GM21381 (cell line): Measurements from ENCODE around the gene LEF1.

Experiments used
- ATAC-seq: cut with Tn5 transposase; IDR thresholded peaks from one replicate; pipeline ENCODE4 v1.9.1; 2021; ENCODE audit warnings: mild to moderate bottlenecking, moderate library complexity; ENCODE audit not compliant: unreplicated experiment

LEF1 gene

GRCh38 chr4:108180513-108180912, 11.8 kb upstream of the LEF1 start:
- ATAC-seq = no peak

DNA sequence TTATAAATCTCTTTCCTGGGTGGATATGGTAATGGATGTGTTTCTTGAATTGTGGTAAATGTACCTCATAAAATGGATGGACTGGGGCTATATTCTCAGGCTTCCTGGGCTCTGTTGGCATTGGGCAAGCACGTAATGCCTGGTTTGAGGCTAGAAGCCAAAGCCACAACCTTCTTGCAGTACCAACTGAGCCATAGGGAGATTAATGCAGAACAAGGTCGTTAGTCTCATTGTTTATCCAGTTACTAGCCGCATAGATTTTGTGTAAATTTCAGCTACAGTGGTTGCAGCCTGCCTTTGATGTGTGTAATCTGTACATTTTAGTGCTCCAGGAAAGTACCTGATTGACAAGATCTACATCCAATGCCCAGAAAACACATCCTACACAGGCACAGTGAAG, 7.2 kb upstream of the LEF1 start:
- ATAC-seq = no peak

- ATAC-seq = no peak
Measured at GRCh38 chr4:108174856-108175255, 6.1 kb upstream of the LEF1 start.

GRCh38 chr4:108173599-108174057, 4.9 kb upstream of the LEF1 start:
- ATAC-seq = no peak

GRCh38 chr4:108172753-108173598, 4.2 kb upstream of the LEF1 start:
- ATAC-seq = peak; percentile 50

DNA sequence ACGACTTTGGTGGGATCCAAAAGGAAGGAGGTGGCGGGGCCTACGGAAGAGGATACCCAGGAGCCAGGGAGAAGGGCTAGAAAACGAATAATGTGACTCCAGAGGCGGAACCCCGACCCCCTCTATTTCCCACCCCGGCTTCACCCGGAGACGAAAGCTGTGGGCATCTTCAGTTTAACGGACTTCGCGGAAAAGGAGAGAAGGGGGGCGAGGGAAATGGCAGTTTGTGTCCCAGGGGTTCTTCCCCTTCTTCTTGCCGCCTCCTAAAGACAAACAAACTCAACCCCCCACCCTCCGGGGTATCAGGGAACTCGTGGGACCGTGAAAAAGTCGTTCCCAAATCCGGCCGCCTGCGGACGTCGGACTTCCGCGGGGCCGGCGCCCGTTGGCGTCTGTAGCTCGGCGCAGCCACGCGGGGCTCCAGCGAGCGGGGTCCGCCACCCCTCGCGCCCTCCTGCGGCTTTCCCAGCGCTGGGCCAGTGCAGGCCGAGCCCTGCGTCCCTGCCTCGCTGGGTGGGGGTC, 3.6 kb upstream of the LEF1 start:
- ATAC-seq = peak; percentile 26

GRCh38 chr4:108171339-108172230, 2.9 kb upstream of the LEF1 start:
- no peak for ATAC-seq

- no peak for ATAC-seq
Measured at GRCh38 chr4:108170631-108171338, 2.1 kb upstream of the LEF1 start.

DNA sequence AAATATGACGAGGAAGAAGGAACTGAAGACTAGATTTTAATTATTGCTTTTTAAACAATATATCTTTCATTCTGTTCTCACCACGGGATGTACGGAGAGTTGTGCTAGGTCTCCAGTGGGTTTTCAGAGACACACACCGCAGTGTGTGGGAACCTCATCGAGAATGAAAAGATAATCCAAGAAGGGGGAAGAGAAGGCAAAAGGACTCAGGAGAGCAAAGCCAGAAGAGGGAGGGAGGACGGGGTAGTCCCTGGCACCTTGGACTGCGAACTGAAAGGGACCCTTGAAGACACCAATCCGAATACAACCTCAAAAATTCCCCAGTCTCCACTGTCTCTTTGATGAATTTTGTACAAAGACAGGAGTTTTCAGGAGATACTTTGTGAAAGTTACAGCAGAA, 932 bp upstream of the LEF1 start:
- no peak for ATAC-seq

GRCh38 chr4:108168160-108168670, 517 bp downstream of the LEF1 start:
- no peak for ATAC-seq

GRCh38 chr4:108166441-108167315, 2.1 kb downstream of the LEF1 start:
- no peak for ATAC-seq

- no peak for ATAC-seq
Measured at GRCh38 chr4:108166038-108166437, 2.7 kb downstream of the LEF1 start.

DNA sequence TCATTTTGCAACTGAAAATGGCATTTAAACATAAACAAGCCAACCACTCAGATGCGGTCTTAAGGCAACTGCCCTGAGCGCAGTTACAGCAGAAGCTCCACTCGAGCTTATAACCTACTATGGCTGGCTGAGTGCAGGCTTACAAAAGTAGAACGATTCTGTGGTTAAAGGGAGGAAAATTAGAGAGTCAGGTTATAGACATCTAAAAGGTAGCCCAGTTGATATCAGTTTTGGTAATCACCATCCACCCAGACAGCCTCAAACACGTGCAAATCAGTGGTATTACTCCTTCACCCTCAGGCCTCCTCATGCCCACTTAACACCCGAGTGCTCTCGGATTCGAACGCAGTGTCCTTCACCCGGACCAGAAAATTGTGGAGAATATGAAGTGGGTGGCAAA, 3.1 kb downstream of the LEF1 start:
- no peak for ATAC-seq

- ATAC-seq = no peak
Measured at GRCh38 chr4:108163351-108163750, 5.4 kb downstream of the LEF1 start.

GRCh38 chr4:108160741-108161352, 7.9 kb downstream of the LEF1 start:
- ATAC-seq = no peak

GRCh38 chr4:108159845-108160244, 8.9 kb downstream of the LEF1 start:
- ATAC-seq = no peak

DNA sequence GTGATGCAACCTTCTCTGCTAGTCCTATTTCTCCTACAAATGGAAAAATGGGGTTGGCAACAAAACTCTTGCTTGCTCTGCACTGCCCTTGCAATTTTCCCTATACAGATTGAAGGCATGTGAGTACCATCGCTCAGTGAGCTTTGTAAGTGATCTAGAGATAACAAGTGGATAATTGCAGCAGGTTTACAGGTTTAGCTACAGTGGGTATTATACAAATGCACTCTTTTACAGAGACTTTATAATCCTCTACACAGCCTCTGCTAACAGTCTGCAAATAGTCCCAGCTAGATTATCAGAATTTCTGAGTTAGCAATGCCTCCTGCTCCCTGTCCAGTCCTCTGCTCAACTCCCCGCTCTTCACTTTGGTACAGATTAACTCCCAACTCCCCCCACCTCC, 11.1 kb downstream of the LEF1 start:
- ATAC-seq = no peak

GRCh38 chr4:108156391-108156790, 12.3 kb downstream of the LEF1 start:
- ATAC-seq = no peak

DNA sequence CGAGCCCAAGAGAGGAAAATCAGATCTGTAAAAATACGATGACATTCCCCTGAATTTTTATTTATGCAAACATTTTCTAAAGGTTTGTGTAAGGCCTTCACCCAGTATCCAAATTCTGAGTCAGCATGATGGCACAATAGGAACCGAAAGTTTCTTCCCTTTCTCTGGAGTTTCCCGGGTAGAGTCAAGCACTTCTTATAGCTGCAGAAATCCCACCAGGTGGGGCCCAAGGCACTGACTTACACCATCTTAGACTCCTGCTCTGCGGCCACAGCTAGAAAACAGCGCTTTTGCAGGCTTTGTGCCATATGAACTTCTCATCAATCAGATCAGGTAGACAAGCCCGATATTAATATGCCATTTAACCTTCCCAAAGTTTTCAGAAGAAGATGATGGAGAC, 13.4 kb downstream of the LEF1 start:
- no peak for ATAC-seq
